Activated B cell treated with CpG ODN at 0.5 μM for 24 hours (primary cell): ENCODE measurements around the gene CACNB4. TPM values are rescaled to one million over a fixed set of nuclear protein-coding genes. Genes with fewer than 3 reads are reported as not detected.
"Not testable (repeated sequence)": the region's sequence is repeated elsewhere in the genome, so short reads cannot be mapped to it uniquely, and the experiment has no call there.

Source experiments
- ATAC-seq: fragments of 200-7000 bp; cut with Tn5 transposase; one replicate; pipeline ENCODE4 v1.10.0; 2021; ENCODE audit warnings: low read depth, mild to moderate bottlenecking, moderate library complexity
- CTCF ChIA-PET: fragments of 350-600 bp; sonication (Branson Sonifier 250); formaldehyde crosslinking; loops from one replicate; lab custom pipeline; 2021; ENCODE audit warnings: antibody characterized with exemption; lab: Charles Lee
- POLR2A ChIA-PET: fragments of 350-600 bp; sonication (Branson Sonifier 250); formaldehyde crosslinking; loops from one replicate; lab custom pipeline; 2021; ENCODE audit warnings: antibody characterized with exemption; lab: Charles Lee
- DNase-seq: peaks from one replicate; pipeline ENCODE4 v3.0.0; 2022
- H3K27ac Mint-ChIP-seq: one replicate; pipeline ENCODE4 v1.8.0; 2020; ENCODE audit warnings: mixed read lengths
- H3K27me3 Mint-ChIP-seq: one replicate; pipeline ENCODE4 v1.8.0; 2021; ENCODE audit warnings: mixed read lengths
- H3K36me3 Mint-ChIP-seq: one replicate; pipeline ENCODE4 v1.8.0; 2021; ENCODE audit warnings: low read depth, mixed read lengths
- H3K4me1 Mint-ChIP-seq: one replicate; pipeline ENCODE4 v1.8.0; 2021; ENCODE audit warnings: mixed read lengths
- H3K4me3 Mint-ChIP-seq: one replicate; pipeline ENCODE4 v1.8.0; 2020; ENCODE audit warnings: mild to moderate bottlenecking, mixed read lengths
- H3K9me3 Mint-ChIP-seq: one replicate; pipeline ENCODE4 v1.8.0; 2020; ENCODE audit warnings: mixed read lengths
- intact Hi-C: fragments of 100-400 bp; cut with micrococcal nuclease; formaldehyde crosslinking; loops from one replicate; pipeline ENCODE4 v1.15.1; 2024
- total RNA-seq: library from RNA; stranded (reverse); gene quantifications from 2 replicates; pipeline ENCODE4 v1.2.3, GENCODE V29; 2022
- TF ChIP-seq, protein P1 (sequence below): fragments of 200-600 bp; IDR thresholded peaks from one replicate; pipeline ENCODE4 v1.8.0; 2022; ENCODE audit warnings: antibody characterized with exemption, mild to moderate bottlenecking

The CACNB4 gene
- total RNA-seq, 1 donor from 2014 or later: 0.86 TPM

DNA sequence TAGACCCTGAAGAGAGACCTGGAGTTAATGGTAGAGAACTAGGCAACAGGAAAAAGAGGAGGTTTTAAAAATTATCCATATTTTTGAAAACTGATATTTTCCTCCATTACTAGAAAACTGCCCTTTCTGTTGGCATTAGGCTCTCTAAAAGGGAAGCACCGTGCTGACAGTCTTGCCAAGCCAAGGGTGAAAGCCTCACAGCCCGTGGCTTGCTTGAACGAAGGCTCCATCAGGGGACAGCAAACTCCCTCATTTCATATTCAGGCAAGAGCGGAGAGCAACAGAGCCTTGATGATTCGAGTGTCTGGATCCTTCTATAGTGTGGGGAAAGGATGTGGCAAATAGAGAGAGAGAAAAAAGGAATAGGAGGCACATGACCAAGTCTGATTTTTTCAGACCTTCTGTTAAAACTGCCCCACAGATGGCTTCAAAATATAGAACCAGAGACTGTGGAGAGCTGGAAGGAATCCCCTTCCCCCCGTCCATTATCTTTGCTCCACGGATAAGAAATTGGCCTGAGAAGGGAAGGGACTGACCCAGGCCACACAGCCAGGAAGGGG is 67.0 kb downstream of the CACNB4 start:
- CTCF ChIA-PET: interaction anchor here (1.5 kb wide), 1 partner anchor 604 kb away, joined by 3 read pairs; no protein-coding TSS in a partner anchor
- peaks cover 2% of the 10 kb centered on the region for H3K27me3 Mint-ChIP-seq
- H3K9me3 Mint-ChIP-seq: no peaks in the 10 kb centered on the region
- no peak overlapping the region for H3K4me3 Mint-ChIP-seq
- TF ChIP-seq, protein P1, sequence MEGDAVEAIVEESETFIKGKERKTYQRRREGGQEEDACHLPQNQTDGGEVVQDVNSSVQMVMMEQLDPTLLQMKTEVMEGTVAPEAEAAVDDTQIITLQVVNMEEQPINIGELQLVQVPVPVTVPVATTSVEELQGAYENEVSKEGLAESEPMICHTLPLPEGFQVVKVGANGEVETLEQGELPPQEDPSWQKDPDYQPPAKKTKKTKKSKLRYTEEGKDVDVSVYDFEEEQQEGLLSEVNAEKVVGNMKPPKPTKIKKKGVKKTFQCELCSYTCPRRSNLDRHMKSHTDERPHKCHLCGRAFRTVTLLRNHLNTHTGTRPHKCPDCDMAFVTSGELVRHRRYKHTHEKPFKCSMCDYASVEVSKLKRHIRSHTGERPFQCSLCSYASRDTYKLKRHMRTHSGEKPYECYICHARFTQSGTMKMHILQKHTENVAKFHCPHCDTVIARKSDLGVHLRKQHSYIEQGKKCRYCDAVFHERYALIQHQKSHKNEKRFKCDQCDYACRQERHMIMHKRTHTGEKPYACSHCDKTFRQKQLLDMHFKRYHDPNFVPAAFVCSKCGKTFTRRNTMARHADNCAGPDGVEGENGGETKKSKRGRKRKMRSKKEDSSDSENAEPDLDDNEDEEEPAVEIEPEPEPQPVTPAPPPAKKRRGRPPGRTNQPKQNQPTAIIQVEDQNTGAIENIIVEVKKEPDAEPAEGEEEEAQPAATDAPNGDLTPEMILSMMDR: no peak
- no peaks in the 10 kb centered on the region for H3K36me3 Mint-ChIP-seq
- no peaks in the 10 kb centered on the region for H3K4me1 Mint-ChIP-seq
- H3K27ac Mint-ChIP-seq: no peak overlapping the region
- ATAC-seq (no peak), DNase-seq (no peak)
- intact Hi-C loops: no loop called here
- POLR2A ChIA-PET: no interaction called here

DNA sequence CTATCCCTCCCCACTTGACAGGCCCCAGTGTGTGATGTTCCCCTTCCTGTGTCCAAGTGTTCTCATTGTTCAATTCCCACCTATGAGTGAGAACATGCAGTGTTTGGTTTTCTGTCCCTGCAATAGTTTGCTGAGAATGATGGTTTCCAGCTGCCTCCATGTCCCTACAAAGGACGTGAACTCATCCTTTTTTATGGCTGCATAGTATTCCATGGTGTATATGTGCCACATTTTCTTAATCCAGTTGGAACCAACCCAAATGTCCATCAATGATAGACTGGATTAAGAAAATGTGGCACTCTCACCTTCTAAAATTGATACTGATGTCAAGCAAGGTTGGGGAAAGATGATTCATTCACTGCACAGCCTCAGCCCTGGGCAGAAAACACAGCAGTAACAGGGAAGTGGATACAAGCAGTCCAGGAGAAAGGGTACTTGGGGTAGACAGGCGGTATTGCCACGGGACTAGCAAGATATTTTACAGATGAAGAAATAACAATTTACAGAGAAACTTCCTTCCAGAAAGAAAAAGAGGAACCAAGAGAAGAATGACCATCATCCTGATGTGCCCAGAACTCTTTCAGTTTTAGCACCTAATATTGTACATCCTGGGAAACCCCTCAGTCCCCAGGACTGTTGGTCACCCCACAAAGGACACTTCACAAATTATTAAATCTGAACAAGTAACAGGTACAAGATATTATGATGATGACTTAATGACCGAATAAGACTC is 68.1 kb downstream of the CACNB4 start:
- H3K36me3 Mint-ChIP-seq, CTCF ChIA-PET, H3K27ac Mint-ChIP-seq, DNase-seq, POLR2A ChIA-PET, H3K9me3 Mint-ChIP-seq, intact Hi-C loops, H3K27me3 Mint-ChIP-seq, ATAC-seq, H3K4me1 Mint-ChIP-seq, H3K4me3 Mint-ChIP-seq: not testable (repeated sequence)

DNA sequence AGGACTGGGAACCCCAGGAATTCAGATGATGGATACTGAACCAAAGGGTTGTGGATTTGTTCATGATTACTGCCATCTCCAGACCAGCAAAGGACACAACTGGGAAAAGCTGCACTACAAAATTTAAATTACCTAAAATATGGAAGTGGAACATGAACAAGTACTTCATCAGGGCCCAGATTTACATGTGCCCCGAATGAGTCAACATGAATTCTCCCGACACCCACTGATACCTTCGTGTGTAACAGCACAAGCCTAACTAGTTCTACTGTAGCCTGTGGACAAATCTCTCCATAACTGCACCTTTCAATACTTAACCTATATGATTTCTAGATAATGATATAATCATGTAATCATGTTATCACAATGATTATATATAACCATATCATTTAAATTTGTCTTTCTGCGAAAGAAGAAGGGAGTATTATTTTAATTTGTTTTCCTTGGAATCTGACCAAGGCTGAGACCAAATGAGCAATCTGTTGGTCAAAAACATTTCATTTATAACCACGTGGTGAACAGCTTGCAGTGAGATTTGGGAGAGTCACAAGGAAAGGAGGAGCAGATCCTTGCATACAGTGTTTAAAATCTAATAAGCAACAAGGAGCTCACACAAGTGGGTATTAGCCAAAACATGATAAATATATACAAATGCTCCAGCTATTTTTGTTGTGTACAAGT is 70.5 kb downstream of the CACNB4 start:
- TF ChIP-seq, protein P1: no peak
- ChIA-PET POLR2A (no interaction called here), CTCF (interaction anchor here (0.7 to 1.3 kb wide), 3 partner anchors 157 to 607 kb away, joined by 3 to 4 read pairs (median 4); no protein-coding TSS in a partner anchor)
- ATAC-seq (no peak), DNase-seq (no peak)
- no peak overlapping the region for H3K4me3 Mint-ChIP-seq
- H3K27me3 Mint-ChIP-seq: peaks cover 5% of the 10 kb centered on the region
- intact Hi-C loops: loop anchor here (5.0 kb wide), 1 partner anchor 576 kb away; no protein-coding TSS in a partner anchor
- H3K4me1 Mint-ChIP-seq: no peaks in the 10 kb centered on the region
- no peaks in the 10 kb centered on the region for H3K9me3 Mint-ChIP-seq
- no peak overlapping the region for H3K27ac Mint-ChIP-seq
- no peaks in the 10 kb centered on the region for H3K36me3 Mint-ChIP-seq

DNA sequence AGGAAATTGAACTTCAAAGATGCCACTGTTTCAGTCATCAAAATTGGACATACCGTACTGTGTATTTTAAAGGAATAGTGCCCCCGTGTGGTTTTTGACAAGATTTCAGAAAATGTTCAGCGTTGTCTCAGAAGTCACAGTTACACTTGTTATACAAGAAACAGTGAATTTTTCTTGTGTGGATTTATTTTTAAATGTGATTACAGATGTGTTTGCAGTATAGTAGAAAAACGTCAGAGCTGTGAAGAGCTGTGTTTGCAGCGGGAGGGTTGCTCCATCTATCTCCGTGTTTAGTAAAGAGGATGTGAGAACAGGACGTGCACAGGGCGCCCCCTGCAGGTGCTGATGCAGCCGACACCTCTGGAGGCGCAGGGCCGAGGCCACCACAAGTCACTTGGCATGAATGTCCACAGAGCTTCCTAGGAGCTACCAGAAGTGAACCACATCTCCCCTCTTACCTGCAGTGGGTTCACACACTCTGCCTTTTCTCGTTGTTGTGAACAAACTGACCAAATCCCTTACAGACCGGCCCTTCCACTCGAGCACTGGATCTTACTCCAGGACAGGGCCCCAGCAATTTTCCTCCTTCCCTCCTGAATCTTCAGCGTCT is 73.1 kb downstream of the CACNB4 start:
- peaks cover 5% of the 10 kb centered on the region for H3K27me3 Mint-ChIP-seq
- H3K4me1 Mint-ChIP-seq: no peaks in the 10 kb centered on the region
- TF ChIP-seq, protein P1: peak; percentile 99
- no peak overlapping the region for H3K27ac Mint-ChIP-seq
- ChIA-PET POLR2A (interaction anchor here (0.6 to 0.7 kb wide), 2 partner anchors 20 to 28 kb away, joined by 5 to 8 read pairs; no protein-coding TSS in a partner anchor), CTCF (interaction anchor here (0.6 to 3.7 kb wide), 30 partner anchors 10 to 588 kb away, joined by 3 to 23 read pairs (median 4); partner anchors contain the start of genes ARL5A and FMNL2)
- intact Hi-C loops: loop anchor here (1.0 to 5.0 kb wide), 5 partner anchors 21 to 573 kb away; no protein-coding TSS in a partner anchor
- H3K36me3 Mint-ChIP-seq: no peaks in the 10 kb centered on the region
- H3K4me3 Mint-ChIP-seq: peak overlapping the region; percentile 85
- ATAC-seq (peak; percentile 93), DNase-seq (peak; percentile 71)
- H3K9me3 Mint-ChIP-seq: no peaks in the 10 kb centered on the region

DNA sequence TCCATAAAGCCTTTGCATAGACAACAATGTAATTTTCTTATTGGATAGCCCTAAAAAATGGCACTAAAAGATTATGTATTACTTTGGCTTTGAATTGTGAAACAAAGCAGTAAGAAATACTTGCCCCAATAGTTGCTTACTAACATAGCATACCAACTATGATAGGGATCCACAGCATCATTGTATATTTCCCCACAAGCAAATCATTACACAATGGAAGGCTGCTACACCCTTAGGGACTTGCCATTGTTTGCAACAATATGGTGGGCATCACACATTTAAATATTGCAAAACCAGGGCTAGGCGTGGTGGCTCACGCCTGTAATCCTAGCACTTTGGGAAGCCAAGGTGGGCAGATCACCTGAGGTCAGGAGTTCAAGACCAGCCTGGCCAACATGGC is 74.4 kb downstream of the CACNB4 start:
- Mint-ChIP-seq H3K4me1 (no peaks in the 10 kb centered on the region), H3K36me3 (no peaks in the 10 kb centered on the region), H3K4me3 (no peak overlapping the region), H3K27me3 (peaks cover 5% of the 10 kb centered on the region), H3K9me3 (no peaks in the 10 kb centered on the region), H3K27ac (no peak overlapping the region)
- no peak for DNase-seq
- TF ChIP-seq, protein P1: no peak
- no peak for ATAC-seq
- intact Hi-C loops: no loop called here
- POLR2A ChIA-PET: no interaction called here
- CTCF ChIA-PET: interaction anchor here (0.7 to 3.7 kb wide), 17 partner anchors 8 to 565 kb away, joined by 3 to 23 read pairs (median 4); partner anchors contain the start of gene FMNL2
